ENCODE measurements around the gene SLC4A7.
"Not testable (repeated sequence)": the region's sequence is repeated elsewhere in the genome, so short reads cannot be mapped to it uniquely, and the experiment has no call there.

The SLC4A7 gene

GRCh38 chr3:27426926-27427325 is 57.3 kb downstream of the SLC4A7 start:
- DNase-seq, result no peak

GRCh38 chr3:27425896-27426565 is 58.2 kb downstream of the SLC4A7 start:
- DNase-seq, result no peak

- not testable (repeated sequence) for DNase-seq
Observed at GRCh38 chr3:27424812-27425521, 59.2 kb downstream of the SLC4A7 start.

GRCh38 chr3:27423463-27423862 is 60.7 kb downstream of the SLC4A7 start:
- no peak for DNase-seq

GRCh38 chr3:27422617-27423016 is 61.6 kb downstream of the SLC4A7 start:
- DNase-seq, result no peak

- no peak for DNase-seq
Observed at GRCh38 chr3:27415202-27415601, 69.0 kb downstream of the SLC4A7 start.

- no peak for DNase-seq
Observed at GRCh38 chr3:27392950-27393679, 91.1 kb downstream of the SLC4A7 start.

- DNase-seq, result not testable (repeated sequence)
Observed at GRCh38 chr3:27392414-27392813, 91.8 kb downstream of the SLC4A7 start.

- DNase-seq, result no peak
Observed at GRCh38 chr3:27391796-27392195, 92.4 kb downstream of the SLC4A7 start.

- DNase-seq, result no peak
Observed at GRCh38 chr3:27387625-27388024, 96.6 kb downstream of the SLC4A7 start.

GRCh38 chr3:27385504-27385903 is 98.7 kb downstream of the SLC4A7 start:
- no peak for DNase-seq

- no peak for DNase-seq
Observed at GRCh38 chr3:27384191-27384590, 100.0 kb downstream of the SLC4A7 start.

GRCh38 chr3:27380433-27381357 is 103.5 kb downstream of the SLC4A7 start:
- no peak for DNase-seq

- no peak for DNase-seq
Observed at GRCh38 chr3:27378331-27378730, 105.9 kb downstream of the SLC4A7 start.

GRCh38 chr3:27376109-27376772 is 107.9 kb downstream of the SLC4A7 start:
- DNase-seq, result no peak

- DNase-seq, result peak; percentile 57
Observed at GRCh38 chr3:27368831-27369607, 115.2 kb downstream of the SLC4A7 start, which contains the start of gene NEK10. Gene NEK10, minus strand, starts transcription at chr3:27369383. Its CDS starts 16,501 bp downstream, at chr3:27352882.

- no peak for DNase-seq
Observed at GRCh38 chr3:27366062-27366591, 118.1 kb downstream of the SLC4A7 start.

- DNase-seq, result peak; percentile 80
Observed at GRCh38 chr3:27360113-27361078, 123.8 kb downstream of the SLC4A7 start.

GRCh38 chr3:27358372-27358771 is 125.8 kb downstream of the SLC4A7 start:
- DNase-seq, result peak; percentile 23

All from NCI-H748 treated with DMSO at 0.1 percent for 48 hours (cell line).